WTC11 (cell line): Measurements from ENCODE around the gene ADAMTS15. TPM values are rescaled to one million over a fixed set of nuclear protein-coding genes. Genes with fewer than 3 reads are reported as not detected.

Experiments used
- ATAC-seq: fragments of 200-7000 bp; cut with Tn5 transposase; 2 replicates; pipeline ENCODE4 v1.10.0; 2021; ENCODE audit warnings: mild to moderate bottlenecking, moderate library complexity
- CTCF ChIA-PET: fragments of 300-600 bp; sonication (Branson Sonifier 250); formaldehyde crosslinking; loops from one replicate; lab custom pipeline; 2021; ENCODE audit warnings: antibody characterized with exemption; lab: Charles Lee
- POLR2A ChIA-PET: fragments of 350-600 bp; sonication (Branson Sonifier 250); formaldehyde crosslinking; loops from one replicate; lab custom pipeline; 2021; ENCODE audit warnings: antibody characterized with exemption; lab: Charles Lee
- DNase-seq: peaks from one replicate; pipeline ENCODE4 v3.0.0; 2021; ENCODE audit warnings: low spot score
- H3K27ac Mint-ChIP-seq: 2 replicates; pipeline ENCODE4 v1.8.0; 2021; ENCODE audit warnings: mixed read lengths
- H3K27me3 Mint-ChIP-seq: 2 replicates; pipeline ENCODE4 v1.8.0; 2021; ENCODE audit warnings: low read depth, mild to moderate bottlenecking, moderate library complexity, mixed read lengths
- H3K36me3 Mint-ChIP-seq: 2 replicates; pipeline ENCODE4 v1.8.0; 2021; ENCODE audit warnings: mixed read lengths
- H3K4me1 Mint-ChIP-seq: 2 replicates; pipeline ENCODE4 v1.8.0; 2022; ENCODE audit warnings: mixed read lengths
- H3K4me3 Mint-ChIP-seq: 2 replicates; pipeline ENCODE4 v1.8.0; 2021; ENCODE audit warnings: mild to moderate bottlenecking, moderate library complexity, mixed read lengths
- H3K9me3 Mint-ChIP-seq: 2 replicates; pipeline ENCODE4 v1.8.0; 2021; ENCODE audit warnings: mixed read lengths
- E2F5 ChIP-seq: sonication (generic); formaldehyde crosslinking; IDR thresholded peaks from 2 replicates; pipeline ENCODE4 v1.8.1; 2022; ENCODE audit warnings: mild to moderate bottlenecking, moderate library complexity, missing genetic modification reagents
- ESRRA ChIP-seq: sonication (generic); formaldehyde crosslinking; IDR thresholded peaks from 2 replicates; pipeline ENCODE4 v1.8.1; 2022; ENCODE audit warnings: mild to moderate bottlenecking, missing genetic modification reagents, borderline replicate concordance
- FOXJ3 ChIP-seq: sonication (generic); formaldehyde crosslinking; IDR thresholded peaks from 2 replicates; pipeline ENCODE4 v1.9.0; 2021; ENCODE audit warnings: missing genetic modification reagents, mild to moderate bottlenecking, borderline replicate concordance
- GRHL2 ChIP-seq: fragments of 250-450 bp; sonication (Bioruptor Pico); IDR thresholded peaks from 2 replicates; pipeline ENCODE4 v1.8.0; 2022; ENCODE audit warnings: mild to moderate bottlenecking, moderate library complexity; ENCODE audit not compliant: insufficient replicate concordance, severe bottlenecking
- JUN ChIP-seq: sonication (generic); formaldehyde crosslinking; IDR thresholded peaks from 2 replicates; pipeline ENCODE4 v1.8.0; 2023; ENCODE audit warnings: mild to moderate bottlenecking, missing genetic modification reagents
- NFE2L1 ChIP-seq: sonication (generic); formaldehyde crosslinking; IDR thresholded peaks from 2 replicates; pipeline ENCODE4 v1.8.1; 2023; ENCODE audit warnings: missing genetic modification reagents
- NFYB ChIP-seq: sonication (generic); formaldehyde crosslinking; conservative IDR thresholded peaks from 2 replicates; pipeline ENCODE4 v1.8.0; 2022; ENCODE audit warnings: low read depth, missing genetic modification reagents
- NR2C2 ChIP-seq: sonication (generic); formaldehyde crosslinking; IDR thresholded peaks from 2 replicates; pipeline ENCODE4 v1.8.0; 2022; ENCODE audit warnings: mild to moderate bottlenecking, missing genetic modification reagents
- PRRX2 ChIP-seq: fragments of 250-450 bp; sonication (Bioruptor Pico); IDR thresholded peaks from 2 replicates; pipeline ENCODE4 v1.8.0; 2021; ENCODE audit warnings: mild to moderate bottlenecking
- SMAD3 ChIP-seq: sonication (generic); formaldehyde crosslinking; IDR thresholded peaks from 2 replicates; pipeline ENCODE4 v1.8.0; 2022; ENCODE audit warnings: missing genetic modification reagents, mild to moderate bottlenecking, borderline replicate concordance
- SMAD4 ChIP-seq: sonication (generic); formaldehyde crosslinking; IDR thresholded peaks from 2 replicates; pipeline ENCODE4 v1.8.0; 2022; ENCODE audit warnings: mild to moderate bottlenecking, missing genetic modification reagents
- ZNF121 ChIP-seq: sonication (generic); formaldehyde crosslinking; IDR thresholded peaks from 2 replicates; pipeline ENCODE4 v1.8.0; 2023; ENCODE audit warnings: missing genetic modification reagents
- ZNF232 ChIP-seq: sonication (generic); formaldehyde crosslinking; IDR thresholded peaks from 2 replicates; pipeline ENCODE4 v1.8.0; 2022; ENCODE audit warnings: mild to moderate bottlenecking, missing genetic modification reagents
- ZNF396 ChIP-seq: fragments of 250-450 bp; sonication (Bioruptor Pico); IDR thresholded peaks from 2 replicates; pipeline ENCODE4 v1.8.0; 2021; ENCODE audit warnings: mild to moderate bottlenecking, moderate library complexity, borderline replicate concordance
- ZNF423 ChIP-seq: fragments of 250-450 bp; sonication (Bioruptor Pico); IDR thresholded peaks from 2 replicates; pipeline ENCODE4 v2.1.2; 2022; ENCODE audit warnings: mild to moderate bottlenecking, moderate library complexity
- ZNF512 ChIP-seq: sonication (generic); formaldehyde crosslinking; IDR thresholded peaks from 2 replicates; pipeline ENCODE4 v1.8.1; 2022; ENCODE audit warnings: missing genetic modification reagents, borderline replicate concordance
- ZNF532 ChIP-seq: fragments of 250-450 bp; sonication (Bioruptor Pico); IDR thresholded peaks from 2 replicates; pipeline ENCODE4 v1.9.0; 2021; ENCODE audit warnings: mild to moderate bottlenecking, borderline replicate concordance
- ZNF671 ChIP-seq: fragments of 250-450 bp; sonication (Bioruptor Pico); IDR thresholded peaks from 2 replicates; pipeline ENCODE4 v1.8.0; 2021; ENCODE audit warnings: mild to moderate bottlenecking
- total RNA-seq: library from RNA; stranded (reverse); gene quantifications from 3 replicates; pipeline ENCODE4 v1.2.3, GENCODE V29; 2021
- TF ChIP-seq, protein P1 (sequence below): sonication (generic); formaldehyde crosslinking; IDR thresholded peaks from 2 replicates; pipeline ENCODE4 v1.8.0; 2022; ENCODE audit warnings: missing genetic modification reagents
- TF ChIP-seq, protein P2 (sequence below): fragments of 200-600 bp; IDR thresholded peaks from 2 replicates; pipeline ENCODE4 v1.8.0; 2022; ENCODE audit warnings: antibody characterized with exemption
- TF ChIP-seq, protein P3 (sequence below): fragments of 250-450 bp; sonication (Bioruptor Pico); IDR thresholded peaks from 2 replicates; pipeline ENCODE4 v1.8.0; 2021; ENCODE audit warnings: mild to moderate bottlenecking

The ADAMTS15 gene
- total RNA-seq, 1 experiment from 2014 or later, result 3.7 TPM

- no peaks in the 10 kb centered on the region; the same call in 1 of the 2 replicates for H3K36me3 Mint-ChIP-seq
- no peaks in the 10 kb centered on the region for H3K4me1 Mint-ChIP-seq
- DNase-seq, result no peak
- no peak overlapping the region for H3K27ac Mint-ChIP-seq
- ChIA-PET CTCF (interaction anchor here (0.6 to 1.6 kb wide), 3 partner anchors 9 to 422 kb away, joined by 4 to 6 read pairs (median 4); no protein-coding TSS in a partner anchor), POLR2A (no interaction called here)
- no peak overlapping the region for H3K4me3 Mint-ChIP-seq
- H3K9me3 Mint-ChIP-seq, result peaks cover 14% of the 10 kb centered on the region
- TF ChIP-seq ZNF512 (CRISPR knock-in tag) (no peak), PRRX2 (CRISPR knock-in tag) (no peak), NFYB (CRISPR knock-in tag) (no peak), GRHL2 (CRISPR knock-in tag) (no peak), ZNF532 (no peak), ESRRA (CRISPR knock-in tag) (no peak), ZNF423 (CRISPR knock-in tag) (no peak), ZNF396 (CRISPR knock-in tag) (no peak), ZNF671 (CRISPR knock-in tag) (no peak)
- TF ChIP-seq, protein P1, sequence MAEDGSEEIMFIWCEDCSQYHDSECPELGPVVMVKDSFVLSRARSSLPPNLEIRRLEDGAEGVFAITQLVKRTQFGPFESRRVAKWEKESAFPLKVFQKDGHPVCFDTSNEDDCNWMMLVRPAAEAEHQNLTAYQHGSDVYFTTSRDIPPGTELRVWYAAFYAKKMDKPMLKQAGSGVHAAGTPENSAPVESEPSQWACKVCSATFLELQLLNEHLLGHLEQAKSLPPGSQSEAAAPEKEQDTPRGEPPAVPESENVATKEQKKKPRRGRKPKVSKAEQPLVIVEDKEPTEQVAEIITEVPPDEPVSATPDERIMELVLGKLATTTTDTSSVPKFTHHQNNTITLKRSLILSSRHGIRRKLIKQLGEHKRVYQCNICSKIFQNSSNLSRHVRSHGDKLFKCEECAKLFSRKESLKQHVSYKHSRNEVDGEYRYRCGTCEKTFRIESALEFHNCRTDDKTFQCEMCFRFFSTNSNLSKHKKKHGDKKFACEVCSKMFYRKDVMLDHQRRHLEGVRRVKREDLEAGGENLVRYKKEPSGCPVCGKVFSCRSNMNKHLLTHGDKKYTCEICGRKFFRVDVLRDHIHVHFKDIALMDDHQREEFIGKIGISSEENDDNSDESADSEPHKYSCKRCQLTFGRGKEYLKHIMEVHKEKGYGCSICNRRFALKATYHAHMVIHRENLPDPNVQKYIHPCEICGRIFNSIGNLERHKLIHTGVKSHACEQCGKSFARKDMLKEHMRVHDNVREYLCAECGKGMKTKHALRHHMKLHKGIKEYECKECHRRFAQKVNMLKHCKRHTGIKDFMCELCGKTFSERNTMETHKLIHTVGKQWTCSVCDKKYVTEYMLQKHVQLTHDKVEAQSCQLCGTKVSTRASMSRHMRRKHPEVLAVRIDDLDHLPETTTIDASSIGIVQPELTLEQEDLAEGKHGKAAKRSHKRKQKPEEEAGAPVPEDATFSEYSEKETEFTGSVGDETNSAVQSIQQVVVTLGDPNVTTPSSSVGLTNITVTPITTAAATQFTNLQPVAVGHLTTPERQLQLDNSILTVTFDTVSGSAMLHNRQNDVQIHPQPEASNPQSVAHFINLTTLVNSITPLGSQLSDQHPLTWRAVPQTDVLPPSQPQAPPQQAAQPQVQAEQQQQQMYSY (CRISPR knock-in tag), result no peak
- TF ChIP-seq, protein P2, sequence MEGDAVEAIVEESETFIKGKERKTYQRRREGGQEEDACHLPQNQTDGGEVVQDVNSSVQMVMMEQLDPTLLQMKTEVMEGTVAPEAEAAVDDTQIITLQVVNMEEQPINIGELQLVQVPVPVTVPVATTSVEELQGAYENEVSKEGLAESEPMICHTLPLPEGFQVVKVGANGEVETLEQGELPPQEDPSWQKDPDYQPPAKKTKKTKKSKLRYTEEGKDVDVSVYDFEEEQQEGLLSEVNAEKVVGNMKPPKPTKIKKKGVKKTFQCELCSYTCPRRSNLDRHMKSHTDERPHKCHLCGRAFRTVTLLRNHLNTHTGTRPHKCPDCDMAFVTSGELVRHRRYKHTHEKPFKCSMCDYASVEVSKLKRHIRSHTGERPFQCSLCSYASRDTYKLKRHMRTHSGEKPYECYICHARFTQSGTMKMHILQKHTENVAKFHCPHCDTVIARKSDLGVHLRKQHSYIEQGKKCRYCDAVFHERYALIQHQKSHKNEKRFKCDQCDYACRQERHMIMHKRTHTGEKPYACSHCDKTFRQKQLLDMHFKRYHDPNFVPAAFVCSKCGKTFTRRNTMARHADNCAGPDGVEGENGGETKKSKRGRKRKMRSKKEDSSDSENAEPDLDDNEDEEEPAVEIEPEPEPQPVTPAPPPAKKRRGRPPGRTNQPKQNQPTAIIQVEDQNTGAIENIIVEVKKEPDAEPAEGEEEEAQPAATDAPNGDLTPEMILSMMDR, result no peak
- H3K27me3 Mint-ChIP-seq, result peaks cover 26% of the 10 kb centered on the region
- no peak for ATAC-seq
Measured at GRCh38 chr11:130439876-130440275, 8.6 kb upstream of the ADAMTS15 start.

- H3K36me3 Mint-ChIP-seq, result no peaks in the 10 kb centered on the region; the same call in 1 of the 2 replicates
- H3K27ac Mint-ChIP-seq, result no peak overlapping the region
- CTCF ChIA-PET, result interaction anchor here (0.5 to 3.1 kb wide), 5 partner anchors 8 to 475 kb away, joined by 3 to 13 read pairs (median 3); partner anchors contain the start of gene SNX19
- H3K27me3 Mint-ChIP-seq, result peaks cover 42% of the 10 kb centered on the region
- H3K9me3 Mint-ChIP-seq, result peaks cover 14% of the 10 kb centered on the region
- POLR2A ChIA-PET, result no interaction called here
- no peaks in the 10 kb centered on the region for H3K4me1 Mint-ChIP-seq
- DNase-seq, result no peak
- no peak for ATAC-seq
- no peak overlapping the region for H3K4me3 Mint-ChIP-seq
- TF ChIP-seq FOXJ3 (CRISPR knock-in tag) (no peak), NR2C2 (CRISPR knock-in tag) (no peak), ZNF512 (CRISPR knock-in tag) (no peak), E2F5 (CRISPR knock-in tag) (no peak), SMAD4 (CRISPR knock-in tag) (no peak), SMAD3 (CRISPR knock-in tag) (no peak), NFE2L1 (CRISPR knock-in tag) (no peak), ZNF121 (no peak), JUN (CRISPR knock-in tag) (no peak), ZNF232 (no peak)
- TF ChIP-seq, protein P3, sequence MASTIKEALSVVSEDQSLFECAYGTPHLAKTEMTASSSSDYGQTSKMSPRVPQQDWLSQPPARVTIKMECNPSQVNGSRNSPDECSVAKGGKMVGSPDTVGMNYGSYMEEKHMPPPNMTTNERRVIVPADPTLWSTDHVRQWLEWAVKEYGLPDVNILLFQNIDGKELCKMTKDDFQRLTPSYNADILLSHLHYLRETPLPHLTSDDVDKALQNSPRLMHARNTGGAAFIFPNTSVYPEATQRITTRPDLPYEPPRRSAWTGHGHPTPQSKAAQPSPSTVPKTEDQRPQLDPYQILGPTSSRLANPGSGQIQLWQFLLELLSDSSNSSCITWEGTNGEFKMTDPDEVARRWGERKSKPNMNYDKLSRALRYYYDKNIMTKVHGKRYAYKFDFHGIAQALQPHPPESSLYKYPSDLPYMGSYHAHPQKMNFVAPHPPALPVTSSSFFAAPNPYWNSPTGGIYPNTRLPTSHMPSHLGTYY, result no peak
Measured at GRCh38 chr11:130441719-130442118, 6.7 kb upstream of the ADAMTS15 start.
